PC-3 (cell line): ENCODE results near the gene IP6K3. TPM values are rescaled to one million over a fixed set of nuclear protein-coding genes. Genes with fewer than 3 reads are reported as not detected.
A peak's percentile ranks its signal among the peaks of the same experiment; 100 is the strongest.

ENCODE experiments used
- ATAC-seq: fragments of 200-7000 bp; cut with Tn5 transposase; 2 replicates; pipeline ENCODE4 v1.9.1; 2020; ENCODE audit warnings: mild to moderate bottlenecking, moderate library complexity
- BruUV-seq: library from RNA; stranded (reverse); fragments of 400-500 nt; replicated peaks from 2 replicates; lab custom pipeline; 2021; lab: Mats Ljungman, UMichigan
- CTCF ChIA-PET: fragments of 300-600 bp; sonication (Branson Sonifier 250); formaldehyde crosslinking; loops from one replicate; lab custom pipeline; 2022; ENCODE audit warnings: antibody characterized with exemption; lab: Charles Lee
- POLR2A ChIA-PET: fragments of 300-600 bp; sonication (Branson Sonifier 250); formaldehyde crosslinking; loops from one replicate; lab custom pipeline; 2022; ENCODE audit warnings: antibody characterized with exemption; ENCODE audit not compliant: unreplicated experiment; lab: Charles Lee
- DNase-seq: peaks from one replicate; pipeline ENCODE4 v3.0.0-alpha.2; 2015
- H2AFZ ChIP-seq: fragments of 300-600 bp; sonication (generic); 2 replicates; pipeline ENCODE4 v1.6.0; 2016; ENCODE audit warnings: antibody characterized with exemption, low read length
- H3F3A ChIP-seq: fragments of 300-600 bp; sonication (generic); one replicate; pipeline ENCODE4 v1.6.0; 2017; ENCODE audit warnings: antibody characterized with exemption, low read length, control low read depth, mild to moderate bottlenecking; ENCODE audit not compliant: unreplicated experiment
- H3K27ac ChIP-seq: fragments of 300-600 bp; sonication (generic); 2 replicates; pipeline ENCODE4 v1.5.1; 2016; ENCODE audit warnings: mild to moderate bottlenecking, low read length
- H3K27me3 ChIP-seq: fragments of 300-600 bp; sonication (generic); 2 replicates; pipeline ENCODE4 v1.6.1; 2016; ENCODE audit warnings: low read length, mixed read lengths
- H3K36me3 ChIP-seq: fragments of 300-600 bp; sonication (generic); 2 replicates; pipeline ENCODE4 v1.6.1; 2016; ENCODE audit warnings: low read depth, mixed run types, low read length, mixed read lengths
- H3K4me1 ChIP-seq: fragments of 300-600 bp; sonication (generic); 2 replicates; pipeline ENCODE4 v1.5.1; 2016; ENCODE audit warnings: low read length; ENCODE audit not compliant: insufficient read depth
- H3K4me2 ChIP-seq: fragments of 300-600 bp; sonication (generic); 2 replicates; pipeline ENCODE4 v1.6.0; 2016; ENCODE audit warnings: low read length
- H3K4me3 ChIP-seq: fragments of 300-600 bp; sonication (generic); 2 replicates; pipeline ENCODE4 v1.5.1; 2016; ENCODE audit warnings: mild to moderate bottlenecking, low read length, mixed read lengths
- H3K79me2 ChIP-seq: fragments of 300-600 bp; sonication (generic); 2 replicates; pipeline ENCODE4 v1.6.1; 2017; ENCODE audit warnings: low read length, mixed read lengths
- H3K9ac ChIP-seq: fragments of 300-600 bp; sonication (generic); 2 replicates; pipeline ENCODE4 v1.6.0; 2016; ENCODE audit warnings: mild to moderate bottlenecking, low read length
- H3K9me2 ChIP-seq: fragments of 300-600 bp; sonication (generic); replicated peaks from 2 replicates; pipeline ENCODE4 v1.6.1; 2016; ENCODE audit warnings: mixed run types, low read length, mixed read lengths
- H3K9me3 ChIP-seq: fragments of 300-600 bp; sonication (generic); 2 replicates; pipeline ENCODE4 v1.6.1; 2016; ENCODE audit warnings: low read length, mixed read lengths
- H4K20me1 ChIP-seq: fragments of 300-600 bp; sonication (generic); 2 replicates; pipeline ENCODE4 v1.6.1; 2016; ENCODE audit warnings: low read length, mixed read lengths
- EZH2 ChIP-seq: fragments of 300-600 bp; sonication (generic); IDR thresholded peaks from one replicate; pipeline ENCODE4 v1.6.1; 2017; ENCODE audit warnings: antibody characterized with exemption, mild to moderate bottlenecking, low read length; ENCODE audit not compliant: unreplicated experiment
- EZH2phosphoT487 ChIP-seq: fragments of 300-600 bp; sonication (generic); IDR thresholded peaks from 2 replicates; pipeline ENCODE4 v1.6.1; 2018; ENCODE audit warnings: mild to moderate bottlenecking, antibody characterized with exemption, low read length, borderline replicate concordance
- intact Hi-C: fragments of 100-400 bp; cut with micrococcal nuclease; formaldehyde crosslinking; loops from 2 replicates; pipeline ENCODE4 v1.9.0; 2023
- total RNA-seq: library from RNA; depleted of rRNA; stranded (reverse); fragments of >200 nt; gene quantifications from 2 replicates; pipeline ENCODE4 v1.2.3, GENCODE V29; 2014
- TF ChIP-seq, protein P1 (sequence below): fragments of 300-600 bp; sonication (generic); conservative IDR thresholded peaks from 2 replicates; pipeline ENCODE4 v1.5.1; 2017; ENCODE audit warnings: antibody characterized with exemption, low read depth, mild to moderate bottlenecking, low read length

The IP6K3 gene
- total RNA-seq, 1 experiment from 2014 or later = not detected

DNA sequence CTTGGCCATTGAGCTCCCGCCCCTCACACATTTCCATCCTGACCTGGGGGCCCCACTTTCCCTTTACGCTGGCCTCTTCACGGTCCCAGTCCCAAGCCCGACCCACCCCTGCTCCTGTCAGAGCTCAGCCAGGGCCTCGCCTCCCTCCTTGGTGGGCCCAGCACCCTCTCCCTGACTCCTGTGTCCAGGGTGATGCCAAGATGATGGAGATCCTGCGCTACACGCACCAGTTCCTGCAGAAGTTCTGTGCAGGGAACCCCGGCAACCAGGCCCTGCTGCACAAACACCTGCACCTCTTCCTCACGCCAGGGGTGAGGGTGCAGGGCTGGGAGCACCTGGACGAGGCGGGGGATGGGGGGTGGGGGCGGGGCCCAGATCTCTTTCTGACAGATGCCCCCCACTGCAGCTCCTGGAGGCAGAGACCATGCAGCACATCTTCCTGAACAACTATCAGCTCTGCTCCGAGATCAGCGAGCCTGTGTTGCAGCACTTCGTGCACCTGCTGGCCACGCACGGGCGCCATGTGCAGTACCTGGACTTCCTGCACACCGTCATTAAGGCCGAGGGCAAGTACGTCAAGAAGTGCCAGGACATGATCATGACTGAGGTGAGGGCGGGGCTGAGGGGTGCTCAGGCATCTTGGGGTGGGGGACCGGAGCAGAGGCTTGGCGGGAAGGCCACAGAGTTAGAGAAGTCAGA lies 68.3 kb downstream of the IP6K3 start:
- Histone ChIP-seq H4K20me1 (no peaks in the 10 kb centered on the region), H3K9me2 (no peaks in the 10 kb centered on the region), H3F3A (no peaks in the 10 kb centered on the region), H3K4me3 (no peak overlapping the region), H3K4me1 (peaks cover 16% of the 10 kb centered on the region), H3K36me3 (peaks cover 26% of the 10 kb centered on the region), H3K79me2 (no peaks in the 10 kb centered on the region), H3K9me3 (no peaks in the 10 kb centered on the region), H3K4me2 (no peak overlapping the region), H2AFZ (no peak overlapping the region), H3K27me3 (no peaks in the 10 kb centered on the region), H3K9ac (no peak overlapping the region), H3K27ac (no peak overlapping the region)
- TF ChIP-seq EZH2 (no peak), EZH2phosphoT487 (no peak)
- TF ChIP-seq, protein P1, sequence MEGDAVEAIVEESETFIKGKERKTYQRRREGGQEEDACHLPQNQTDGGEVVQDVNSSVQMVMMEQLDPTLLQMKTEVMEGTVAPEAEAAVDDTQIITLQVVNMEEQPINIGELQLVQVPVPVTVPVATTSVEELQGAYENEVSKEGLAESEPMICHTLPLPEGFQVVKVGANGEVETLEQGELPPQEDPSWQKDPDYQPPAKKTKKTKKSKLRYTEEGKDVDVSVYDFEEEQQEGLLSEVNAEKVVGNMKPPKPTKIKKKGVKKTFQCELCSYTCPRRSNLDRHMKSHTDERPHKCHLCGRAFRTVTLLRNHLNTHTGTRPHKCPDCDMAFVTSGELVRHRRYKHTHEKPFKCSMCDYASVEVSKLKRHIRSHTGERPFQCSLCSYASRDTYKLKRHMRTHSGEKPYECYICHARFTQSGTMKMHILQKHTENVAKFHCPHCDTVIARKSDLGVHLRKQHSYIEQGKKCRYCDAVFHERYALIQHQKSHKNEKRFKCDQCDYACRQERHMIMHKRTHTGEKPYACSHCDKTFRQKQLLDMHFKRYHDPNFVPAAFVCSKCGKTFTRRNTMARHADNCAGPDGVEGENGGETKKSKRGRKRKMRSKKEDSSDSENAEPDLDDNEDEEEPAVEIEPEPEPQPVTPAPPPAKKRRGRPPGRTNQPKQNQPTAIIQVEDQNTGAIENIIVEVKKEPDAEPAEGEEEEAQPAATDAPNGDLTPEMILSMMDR = no peak
- CTCF ChIA-PET = no interaction called here
- intact Hi-C loops = no loop called here
- POLR2A ChIA-PET = no interaction called here
- no peak for ATAC-seq
- no TSS peak for BruUV-seq
- no peak for DNase-seq

DNA sequence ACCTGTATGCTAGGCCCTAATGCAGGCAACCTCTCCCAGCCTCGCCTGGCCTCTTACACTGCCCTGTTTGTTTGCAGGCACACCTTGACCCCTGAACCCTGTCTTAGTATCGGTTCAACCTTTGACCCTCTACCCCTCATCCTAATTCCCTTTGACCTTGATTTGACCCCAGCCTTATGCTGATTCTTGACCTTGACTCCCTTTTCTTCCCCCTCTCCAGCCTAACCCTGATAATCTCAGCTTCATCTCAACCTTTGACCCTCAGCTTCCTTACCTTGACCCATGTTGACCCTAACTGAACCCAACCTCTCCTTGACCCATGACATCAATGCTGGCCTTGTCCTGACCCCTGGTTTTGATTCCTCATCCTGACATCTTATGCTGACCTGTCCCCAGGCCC lies 69.0 kb downstream of the IP6K3 start:
- Histone ChIP-seq H4K20me1 (no peaks in the 10 kb centered on the region), H3K27ac (peak overlapping the region; percentile 73; the same call in 1 of the 2 replicates), H3K36me3 (peaks cover 27% of the 10 kb centered on the region), H3F3A (no peaks in the 10 kb centered on the region), H3K4me3 (no peak overlapping the region), H3K79me2 (no peaks in the 10 kb centered on the region), H3K9me2 (no peaks in the 10 kb centered on the region), H3K4me2 (no peak overlapping the region), H3K27me3 (no peaks in the 10 kb centered on the region), H3K4me1 (peaks cover 21% of the 10 kb centered on the region), H2AFZ (no peak overlapping the region), H3K9me3 (no peaks in the 10 kb centered on the region), H3K9ac (no peak overlapping the region)
- CTCF ChIA-PET = no interaction called here
- no TSS peak for BruUV-seq
- ATAC-seq (no peak), DNase-seq (no peak)
- POLR2A ChIA-PET = no interaction called here
- intact Hi-C loops = no loop called here
- TF ChIP-seq EZH2phosphoT487 (no peak), EZH2 (no peak)
- TF ChIP-seq, protein P1 = no peak

DNA sequence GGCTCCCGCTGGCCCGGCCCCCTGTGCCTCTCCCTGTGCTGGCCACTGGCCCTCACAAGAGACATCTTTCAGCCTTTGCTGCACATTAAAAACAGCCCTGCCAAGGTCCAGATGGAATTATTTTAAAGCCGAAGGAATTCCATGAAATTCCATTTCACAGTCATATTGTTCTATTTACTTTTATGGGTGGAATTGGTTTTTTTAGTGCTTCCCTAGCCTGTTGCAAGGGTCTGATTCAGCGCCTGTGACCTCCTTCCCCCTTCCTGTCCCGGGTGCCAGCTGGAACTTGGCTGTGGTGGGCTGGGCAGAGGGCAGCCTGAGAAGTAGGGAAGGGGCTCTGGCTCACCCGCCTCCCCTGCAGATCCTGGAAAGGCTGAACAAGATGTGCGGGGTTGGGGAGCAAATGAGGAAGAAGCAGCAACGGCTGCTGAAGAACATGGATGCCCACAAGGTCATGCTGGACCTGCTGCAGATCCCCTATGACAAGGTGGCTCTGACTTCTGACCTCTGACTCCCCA lies 69.5 kb downstream of the IP6K3 start:
- CTCF ChIA-PET = no interaction called here
- H4K20me1 ChIP-seq = no peaks in the 10 kb centered on the region
- no TSS peak for BruUV-seq

More for the DNA sequence above, 69.5 kb downstream of the IP6K3 start:
- no peak overlapping the region for H3K4me3 ChIP-seq
- peak overlapping the region; percentile 73 for H3K27ac ChIP-seq
- no peaks in the 10 kb centered on the region for H3K79me2 ChIP-seq
- intact Hi-C loops = no loop called here
- no peak for TF ChIP-seq EZH2
- peaks cover 27% of the 10 kb centered on the region for H3K36me3 ChIP-seq
- H3K9me2 ChIP-seq = no peaks in the 10 kb centered on the region
- no peaks in the 10 kb centered on the region for H3K9me3 ChIP-seq
- no peaks in the 10 kb centered on the region for H3F3A ChIP-seq
- POLR2A ChIA-PET = no interaction called here
- ATAC-seq (peak; percentile 48), DNase-seq (peak; percentile 34)
- H3K27me3 ChIP-seq = no peaks in the 10 kb centered on the region
- peaks cover 21% of the 10 kb centered on the region for H3K4me1 ChIP-seq
- no peak overlapping the region for H3K4me2 ChIP-seq
- 0 out of 2 replicates have a peak overlapping the region, but pooled peaks have one; percentile 28 for H3K9ac ChIP-seq
- H2AFZ ChIP-seq = no peak overlapping the region
